Measurements from ENCODE around the gene KIAA0319L. TPM values are rescaled to one million over a fixed set of nuclear protein-coding genes. Genes with fewer than 3 reads are reported as not detected.

Gene KIAA0319L
- total and polyA plus RNA-seq, 2 experiments from 2014 or later: 16.6 to 28.3 TPM

DNA sequence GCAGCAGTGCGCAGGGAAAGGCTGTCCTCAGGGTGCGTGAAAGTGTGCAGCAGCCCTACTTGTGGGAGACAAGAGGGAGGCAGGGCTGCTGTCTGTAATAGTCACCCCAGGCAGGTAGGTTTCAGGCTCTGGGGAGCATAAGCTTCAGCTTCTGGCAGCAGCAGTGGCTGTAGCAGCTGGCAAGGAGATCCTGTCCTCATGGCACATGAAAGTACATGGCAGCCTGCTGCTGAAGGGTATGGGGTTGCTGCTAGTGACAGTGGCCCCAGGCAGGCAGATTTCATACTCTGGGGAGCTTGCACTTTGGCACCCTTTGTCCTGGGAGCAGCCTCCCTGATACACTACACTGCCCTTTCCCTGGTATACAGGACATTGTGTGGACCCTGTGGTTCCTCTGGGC is 26.3 kb downstream of the KIAA0319L start:
- Histone ChIP-seq H3K36me3 (ENCODE audit: low read depth) (peaks cover 6% of the 10 kb centered on the region; the same call in 1 of the 2 replicates), H3K4me2 (ENCODE audit: unreplicated experiment) (no peak overlapping the region), H3K9me3 (ENCODE audit: low read depth) (no peaks in the 10 kb centered on the region), H3K9me2 (ENCODE audit: insufficient read depth) (no peaks in the 10 kb centered on the region), H3F3A (ENCODE audit: insufficient read depth) (peaks cover 10% of the 10 kb centered on the region), H2AFZ (no peak overlapping the region), H3K27ac (no peak overlapping the region), H3K4me1 (ENCODE audit: insufficient read depth) (peaks cover 20% of the 10 kb centered on the region), H3K9ac (no peak overlapping the region), H3K27me3 (replicated peaks; ENCODE audit: insufficient read depth) (no peaks in the 10 kb centered on the region), H3K79me2 (ENCODE audit: insufficient read depth) (peaks cover 21% of the 10 kb centered on the region; the same call in 1 of the 2 replicates), H3K4me3 (no peak overlapping the region), H4K20me1 (ENCODE audit: insufficient read depth) (no peaks in the 10 kb centered on the region)
- no peak for DNase-seq
- TF ChIP-seq EZH2phosphoT487 (IDR thresholded peaks at IDR 0.05; ENCODE audit: insufficient read depth, low read depth): no peak
- TF ChIP-seq EZH2 (IDR thresholded peaks at IDR 0.05; ENCODE audit: insufficient read depth, poor library complexity, severe bottlenecking): no peak
- WGBS, 2 experiments (ENCODE audit: low coverage in 1 of 2, low lambda C conversion rate in 2 of 2, missing lambda C conversion rate in 2 of 2): 100% methylated on average over 2 of the region's 2 CpGs
- in situ Hi-C loops (cut with MboI): no loop called here

GRCh38 chr1:35530168-35530567 is 27.0 kb downstream of the KIAA0319L start:
- Histone ChIP-seq H4K20me1 (ENCODE audit: insufficient read depth) (no peaks in the 10 kb centered on the region), H3K27ac (no peak overlapping the region), H3K9ac (no peak overlapping the region), H3K27me3 (replicated peaks; ENCODE audit: insufficient read depth) (no peaks in the 10 kb centered on the region), H2AFZ (no peak overlapping the region), H3K4me1 (ENCODE audit: insufficient read depth) (peaks cover 16% of the 10 kb centered on the region), H3K79me2 (ENCODE audit: insufficient read depth) (peaks cover 13% of the 10 kb centered on the region; the same call in 1 of the 2 replicates), H3K4me3 (no peak overlapping the region), H3F3A (ENCODE audit: insufficient read depth) (peaks cover 10% of the 10 kb centered on the region), H3K4me2 (ENCODE audit: unreplicated experiment) (no peak overlapping the region), H3K9me3 (ENCODE audit: low read depth) (no peaks in the 10 kb centered on the region), H3K36me3 (ENCODE audit: low read depth) (peaks cover 6% of the 10 kb centered on the region; the same call in 1 of the 2 replicates), H3K9me2 (ENCODE audit: insufficient read depth) (no peaks in the 10 kb centered on the region)
- in situ Hi-C loops (cut with MboI): no loop called here
- no peak for DNase-seq
- no peak for TF ChIP-seq EZH2phosphoT487 (IDR thresholded peaks at IDR 0.05; ENCODE audit: insufficient read depth, low read depth)
- WGBS, 2 experiments (ENCODE audit: low coverage in 1 of 2, low lambda C conversion rate in 2 of 2, missing lambda C conversion rate in 2 of 2): 79% methylated on average over 5 of the region's 5 CpGs

DNA sequence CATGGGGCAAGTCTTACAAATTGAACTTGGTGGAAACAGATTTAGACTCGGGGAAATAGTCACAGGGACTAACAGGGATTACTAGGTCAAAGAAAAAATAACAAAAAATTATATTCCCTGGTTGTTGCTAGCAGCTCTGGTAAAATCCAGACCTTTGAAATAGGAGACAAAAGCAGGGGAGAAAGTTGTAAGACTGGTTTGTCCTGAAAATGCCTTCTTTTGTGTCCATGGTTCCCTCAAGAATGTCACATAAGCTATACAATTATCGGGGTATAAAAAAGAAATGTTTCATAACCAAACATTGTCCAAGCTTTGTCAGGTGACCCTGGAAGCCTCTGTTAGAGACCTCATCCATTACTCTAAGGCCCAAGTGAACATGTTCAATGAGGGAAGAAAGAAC is 33.1 kb downstream of the KIAA0319L start:
- H3K27ac ChIP-seq: no peak overlapping the region
- no peaks in the 10 kb centered on the region for H3K9me2 ChIP-seq (ENCODE audit: insufficient read depth)
- no peaks in the 10 kb centered on the region for H3K79me2 ChIP-seq (ENCODE audit: insufficient read depth)
- H3K4me1 ChIP-seq (ENCODE audit: insufficient read depth): no peaks in the 10 kb centered on the region
- no peak overlapping the region for H3K4me3 ChIP-seq
- H3K9ac ChIP-seq: no peak overlapping the region
- H4K20me1 ChIP-seq (ENCODE audit: insufficient read depth): no peaks in the 10 kb centered on the region
- no peak for DNase-seq
- no peaks in the 10 kb centered on the region for H3K9me3 ChIP-seq (ENCODE audit: low read depth)
- 96 to 100% methylated on average over 2 of the region's 2 CpGs for WGBS, 2 experiments (ENCODE audit: low coverage in 1 of 2, low lambda C conversion rate in 2 of 2, missing lambda C conversion rate in 2 of 2)
- H3K36me3 ChIP-seq (ENCODE audit: low read depth): no peaks in the 10 kb centered on the region
- no peak overlapping the region for H2AFZ ChIP-seq
- in situ Hi-C loops (cut with MboI): no loop called here
- no peak overlapping the region for H3K4me2 ChIP-seq (ENCODE audit: unreplicated experiment)
- TF ChIP-seq EZH2phosphoT487 (IDR thresholded peaks at IDR 0.05; ENCODE audit: insufficient read depth, low read depth): no peak
- no peak for TF ChIP-seq EZH2 (IDR thresholded peaks at IDR 0.05; ENCODE audit: insufficient read depth, poor library complexity, severe bottlenecking)
- H3F3A ChIP-seq (ENCODE audit: insufficient read depth): no peaks in the 10 kb centered on the region
- H3K27me3 ChIP-seq (replicated peaks; ENCODE audit: insufficient read depth): no peaks in the 10 kb centered on the region

DNA sequence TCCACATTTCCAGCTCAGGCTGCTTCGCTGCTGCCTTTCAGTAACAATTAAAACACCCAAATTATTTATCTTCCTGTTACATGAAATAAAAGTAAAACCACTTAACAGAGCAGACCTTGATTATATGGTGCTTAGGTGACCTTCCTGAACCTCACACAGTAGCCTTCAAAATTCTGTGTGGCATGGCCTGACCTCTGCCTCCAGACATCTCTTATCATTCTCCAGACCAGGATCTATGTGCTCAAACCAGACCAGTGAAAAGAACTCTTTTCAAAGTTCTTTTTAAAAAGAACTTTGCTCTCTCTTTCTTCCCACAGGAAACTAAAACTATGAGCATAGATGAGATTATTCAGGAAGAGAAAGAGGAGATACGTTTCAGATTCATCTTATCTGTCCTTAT is 37.8 kb downstream of the KIAA0319L start:
- H3K4me2 ChIP-seq (ENCODE audit: unreplicated experiment): no peak overlapping the region
- 0 out of 2 replicates have a peak, but pooled peaks cover 7% of the 10 kb centered on the region for H4K20me1 ChIP-seq (ENCODE audit: insufficient read depth)
- peaks cover 4% of the 10 kb centered on the region for H3K9me3 ChIP-seq (ENCODE audit: low read depth)
- WGBS, 2 experiments (ENCODE audit: low coverage in 1 of 2, low lambda C conversion rate in 2 of 2, missing lambda C conversion rate in 2 of 2): 81 to 89% methylated on average over 2 of the region's 2 CpGs
- no peak overlapping the region for H2AFZ ChIP-seq
- H3K27me3 ChIP-seq (replicated peaks; ENCODE audit: insufficient read depth): no peaks in the 10 kb centered on the region
- H3K27ac ChIP-seq: no peak overlapping the region
- no peaks in the 10 kb centered on the region for H3K36me3 ChIP-seq (ENCODE audit: low read depth)
- no peak overlapping the region for H3K4me3 ChIP-seq
- in situ Hi-C loops (cut with MboI): no loop called here
- no peaks in the 10 kb centered on the region for H3K4me1 ChIP-seq (ENCODE audit: insufficient read depth)
- TF ChIP-seq EZH2 (IDR thresholded peaks at IDR 0.05; ENCODE audit: insufficient read depth, poor library complexity, severe bottlenecking) (no peak), EZH2phosphoT487 (IDR thresholded peaks at IDR 0.05; ENCODE audit: insufficient read depth, low read depth) (no peak)
- peaks cover 30% of the 10 kb centered on the region for H3K79me2 ChIP-seq (ENCODE audit: insufficient read depth)
- no peaks in the 10 kb centered on the region for H3F3A ChIP-seq (ENCODE audit: insufficient read depth)
- H3K9me2 ChIP-seq (ENCODE audit: insufficient read depth): no peaks in the 10 kb centered on the region
- DNase-seq: no peak
- no peak overlapping the region for H3K9ac ChIP-seq

DNA sequence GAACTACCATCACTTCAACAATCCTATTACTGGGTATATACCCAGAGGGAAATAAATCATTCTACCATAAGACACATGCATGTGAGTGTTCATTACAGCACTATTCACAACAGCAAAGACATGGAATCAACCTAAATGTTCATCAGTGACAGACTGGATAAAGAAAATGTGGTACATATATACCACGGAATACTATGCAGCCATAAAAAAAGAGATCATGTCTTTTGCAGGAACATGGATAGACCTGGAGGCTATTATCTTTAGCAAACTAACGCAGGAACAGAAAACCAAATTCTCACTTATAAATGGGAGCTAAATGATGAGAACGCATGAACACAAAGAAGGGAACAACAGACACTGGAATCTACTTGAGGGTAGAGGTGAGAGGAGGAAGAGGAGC is 39.0 kb downstream of the KIAA0319L start:
- Histone ChIP-seq H3K27ac (no peak overlapping the region), H4K20me1 (ENCODE audit: insufficient read depth) (0 out of 2 replicates have a peak, but pooled peaks cover 7% of the 10 kb centered on the region), H3K36me3 (ENCODE audit: low read depth) (no peaks in the 10 kb centered on the region), H3K4me3 (no peak overlapping the region), H3F3A (ENCODE audit: insufficient read depth) (no peaks in the 10 kb centered on the region), H3K9ac (no peak overlapping the region), H3K9me3 (ENCODE audit: low read depth) (peaks cover 4% of the 10 kb centered on the region), H3K79me2 (ENCODE audit: insufficient read depth) (peaks cover 39% of the 10 kb centered on the region), H3K4me2 (ENCODE audit: unreplicated experiment) (no peak overlapping the region), H2AFZ (no peak overlapping the region), H3K9me2 (ENCODE audit: insufficient read depth) (no peaks in the 10 kb centered on the region), H3K4me1 (ENCODE audit: insufficient read depth) (no peaks in the 10 kb centered on the region), H3K27me3 (replicated peaks; ENCODE audit: insufficient read depth) (no peaks in the 10 kb centered on the region)
- DNase-seq: no peak
- TF ChIP-seq EZH2phosphoT487 (IDR thresholded peaks at IDR 0.05; ENCODE audit: insufficient read depth, low read depth) (no peak), EZH2 (IDR thresholded peaks at IDR 0.05; ENCODE audit: insufficient read depth, poor library complexity, severe bottlenecking) (no peak)
- in situ Hi-C loops (cut with MboI): no loop called here
- 96% methylated on average over 3 of the region's 3 CpGs for WGBS, 2 experiments (ENCODE audit: low coverage in 1 of 2, low lambda C conversion rate in 2 of 2, missing lambda C conversion rate in 2 of 2)
